Naive B cell (primary cell): Measurements from ENCODE around the gene MS4A6E. TPM values are rescaled to one million over a fixed set of nuclear protein-coding genes. Genes with fewer than 3 reads are reported as not detected.
"Not testable (repeated sequence)": the region's sequence is repeated elsewhere in the genome, so short reads cannot be mapped to it uniquely, and the experiment has no call there.

Source experiments
- ATAC-seq, 2 donors: fragments of 150-1000 bp; cut with Tn5 transposase; 2 replicates each; pipeline ENCODE4 v1.10.0; 2021; ENCODE audit warnings: low read depth in 2 of 2, mild to moderate bottlenecking in 2 of 2, moderate library complexity in 2 of 2
- DNase-seq: peaks from one replicate; pipeline ENCODE4 v3.0.0; 2022
- H3K27ac Mint-ChIP-seq, 6 donors: one replicate each; pipeline ENCODE4 v1.8.0; 2020 to 2022; ENCODE audit warnings: mild to moderate bottlenecking in 6 of 6, mixed read lengths in 6 of 6, moderate library complexity in 5 of 6, inconsistent platforms in 2 of 6
- H3K27me3 Mint-ChIP-seq, 3 donors: one replicate each; pipeline ENCODE4 v1.8.0; 2021 to 2022; ENCODE audit warnings: mixed read lengths in 3 of 3, mild to moderate bottlenecking in 1 of 3
- H3K36me3 Mint-ChIP-seq, 2 donors: one replicate each; pipeline ENCODE4 v1.8.0; 2020 to 2022; ENCODE audit warnings: mixed read lengths in 2 of 2, inconsistent platforms in 1 of 2, mild to moderate bottlenecking in 1 of 2
- H3K4me1 Mint-ChIP-seq, 3 donors: one replicate each; pipeline ENCODE4 v1.8.0; 2020 to 2022; ENCODE audit warnings: mixed read lengths in 3 of 3, inconsistent platforms in 1 of 3, mild to moderate bottlenecking in 1 of 3, moderate library complexity in 1 of 3
- H3K4me3 Mint-ChIP-seq, 8 donors: one replicate each; pipeline ENCODE4 v1.8.0; 2020 to 2022; ENCODE audit warnings: mild to moderate bottlenecking in 8 of 8, mixed read lengths in 8 of 8, moderate library complexity in 8 of 8, inconsistent platforms in 2 of 8
- H3K9me3 Mint-ChIP-seq, 7 donors: one replicate each; pipeline ENCODE4 v1.8.0; 2020 to 2022; ENCODE audit warnings: mixed read lengths in 7 of 7, mild to moderate bottlenecking in 5 of 7, inconsistent platforms in 2 of 7, moderate library complexity in 1 of 7
- polyA plus RNA-seq, 6 donors: library from polyadenylated mRNA; unstranded; fragments of 300-500 nt; fragmentation: Illumina TruSeq; gene quantifications; one replicate each; pipeline ENCODE4 v1.2.3, GENCODE V29; 2021; ENCODE audit warnings: low read depth in 6 of 6

MS4A6E gene
- polyA plus RNA-seq, result not detected

- peak within 1 kb of the TSS in 2 of 6 donors; percentile 1 to 44 for H3K27ac Mint-ChIP-seq
Measured at GRCh38 chr11:60326955-60327354, at the start of gene MS4A6E. MS4A6E (plus strand) TSS chr11:60327255; CDS start chr11:60334896, 7,641 bp downstream.

GRCh38 chr11:60280412-60280811, 46.6 kb upstream of the MS4A6E start, which contains the start of gene MS4A4A:
MS4A4A (plus strand) TSS chr11:60280666; CDS start chr11:60280676, 10 bp downstream.
- Mint-ChIP-seq H3K27ac (peak within 1 kb of the TSS; percentile 20 to 96 (median 80)), H3K4me1 (peaks cover 15 to 23% (median 19%) of the 10 kb centered on the region in 3 donors), H3K9me3 (no peaks in the 10 kb centered on the region), H3K27me3 (no peaks in the 10 kb centered on the region), H3K4me3 (peak within 1 kb of the TSS; percentile 4 to 74 (median 45)), H3K36me3 (no peaks in the 10 kb centered on the region)
- peak; percentile 71 for DNase-seq
- ATAC-seq, result peak; percentile 100

More at GRCh38 chr11:60326955-60327354, at the start of gene MS4A6E:
- no peak for ATAC-seq
- no peak within 1 kb of the TSS for H3K4me3 Mint-ChIP-seq
- DNase-seq, result no peak
- peaks cover 5 to 24% of the 10 kb centered on the region in 2 donors for H3K36me3 Mint-ChIP-seq
- H3K27me3 Mint-ChIP-seq, result no peaks in the 10 kb centered on the region
- H3K4me1 Mint-ChIP-seq, result no peaks in the 10 kb centered on the region
- peaks cover 3 to 46% (median 32%) of the 10 kb centered on the region in 7 donors for H3K9me3 Mint-ChIP-seq

DNA sequence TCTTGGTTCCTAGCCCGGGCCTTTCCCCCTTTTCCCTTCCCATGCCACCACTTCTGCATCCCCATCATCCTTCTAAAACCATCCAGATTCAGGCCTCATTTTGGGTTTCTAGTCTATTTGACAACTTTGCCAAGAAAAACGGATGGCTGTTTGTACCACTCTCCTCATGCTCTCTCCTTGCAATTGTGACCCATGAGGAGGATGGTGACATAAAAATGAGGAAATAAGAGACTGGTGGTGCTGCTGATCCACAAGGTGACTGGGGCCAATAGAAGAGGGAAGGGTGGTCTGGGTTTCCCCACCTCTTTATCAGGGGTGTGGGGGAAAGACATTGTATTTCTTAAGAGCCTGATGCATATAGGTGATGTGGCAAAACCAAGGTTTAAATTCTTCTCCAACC, 45.6 kb upstream of the MS4A6E start:
- H3K36me3 Mint-ChIP-seq, result no peaks in the 10 kb centered on the region
- no peaks in the 10 kb centered on the region for H3K9me3 Mint-ChIP-seq
- H3K27me3 Mint-ChIP-seq, result no peaks in the 10 kb centered on the region
- DNase-seq (no peak), ATAC-seq (no peak)
- H3K4me3 Mint-ChIP-seq, result peak overlapping the region in 1 of 8 donors; percentile 6
- peaks cover 15 to 23% (median 19%) of the 10 kb centered on the region in 3 donors for H3K4me1 Mint-ChIP-seq
- peak overlapping the region in 3 of 6 donors; percentile 44 to 57 (median 56) for H3K27ac Mint-ChIP-seq

- DNase-seq (no peak), ATAC-seq (no peak)
- H3K27me3 Mint-ChIP-seq, result no peaks in the 10 kb centered on the region
- peaks cover 15 to 23% (median 19%) of the 10 kb centered on the region in 3 donors for H3K4me1 Mint-ChIP-seq
- H3K27ac Mint-ChIP-seq, result peak overlapping the region in 3 of 6 donors; percentile 5 to 44 (median 7)
- H3K4me3 Mint-ChIP-seq, result no peak overlapping the region
- H3K36me3 Mint-ChIP-seq, result no peaks in the 10 kb centered on the region
- no peaks in the 10 kb centered on the region for H3K9me3 Mint-ChIP-seq
Measured at GRCh38 chr11:60282286-60282685, 44.8 kb upstream of the MS4A6E start.

DNA sequence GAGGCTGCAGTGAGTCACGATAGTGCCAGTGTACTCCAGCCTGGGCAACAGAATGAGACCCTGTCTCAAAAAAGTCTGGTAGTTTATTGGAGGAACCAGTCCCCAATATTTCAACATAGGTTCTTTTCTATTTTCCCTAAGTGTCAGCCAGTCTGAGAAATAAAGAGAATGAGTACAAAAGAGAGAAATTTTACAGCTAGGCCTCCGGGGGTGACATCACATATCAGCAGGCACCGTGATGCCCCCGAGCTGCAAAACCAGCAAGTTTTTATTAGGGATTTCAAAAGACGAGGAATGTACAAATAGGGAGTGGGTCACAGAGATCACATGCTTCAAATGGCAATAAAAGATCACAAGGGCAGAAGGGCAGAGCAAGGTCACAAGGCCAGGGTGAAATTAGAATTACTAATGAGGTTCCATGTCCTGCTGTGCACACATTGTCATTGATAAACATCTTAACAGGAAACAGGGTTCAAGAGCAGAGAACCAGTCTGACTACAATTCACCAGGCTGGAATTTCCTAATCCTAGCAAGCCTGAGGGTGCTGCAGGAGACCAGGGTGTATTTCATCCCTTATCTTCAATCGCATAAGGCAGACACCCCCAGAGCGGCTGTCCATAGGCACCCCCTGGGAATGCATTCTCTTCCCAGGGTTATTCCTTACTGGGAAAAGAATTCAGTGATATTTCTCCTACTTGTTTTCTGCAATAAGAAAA, 41.5 kb upstream of the MS4A6E start:
- H3K27me3 Mint-ChIP-seq, result not testable (repeated sequence)

DNA sequence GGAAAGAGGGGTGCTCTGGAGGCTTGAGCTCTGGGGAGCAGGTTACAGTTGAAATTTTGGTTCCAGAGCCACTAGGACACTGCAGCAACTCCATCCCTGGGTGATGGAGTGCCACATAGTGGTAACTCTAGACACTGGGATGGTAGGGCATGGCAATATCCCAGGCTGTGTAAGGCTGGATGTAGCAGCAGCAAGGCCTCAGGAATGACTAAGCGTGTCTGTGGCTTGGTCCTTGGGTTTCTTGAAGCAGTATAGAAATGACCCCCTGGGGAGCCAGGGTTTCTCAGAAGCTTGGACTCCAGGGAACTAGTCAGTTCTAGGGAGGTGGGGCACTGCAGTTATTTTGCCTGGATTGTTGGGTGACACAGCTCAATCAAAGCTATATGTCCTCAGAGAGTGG, 38.5 kb upstream of the MS4A6E start:
- Mint-ChIP-seq H3K9me3 (peaks cover 0 to 12% (median 2%) of the 10 kb centered on the region in 7 donors), H3K27me3 (no peaks in the 10 kb centered on the region), H3K27ac (peak overlapping the region in 2 of 6 donors; percentile 75 to 92), H3K4me3 (no peak overlapping the region), H3K36me3 (peaks cover 0 to 7% of the 10 kb centered on the region in 2 donors), H3K4me1 (no peaks in the 10 kb centered on the region)
- ATAC-seq (no peak), DNase-seq (no peak)

More for the DNA sequence above, 41.5 kb upstream of the MS4A6E start:
- not testable (repeated sequence) for ATAC-seq, H3K4me3 Mint-ChIP-seq, H3K36me3 Mint-ChIP-seq, DNase-seq
- peak overlapping the region in 2 of 6 donors; percentile 44 to 57 for H3K27ac Mint-ChIP-seq
- peaks cover 0 to 12% (median 2%) of the 10 kb centered on the region in 7 donors for H3K9me3 Mint-ChIP-seq
- H3K4me1 Mint-ChIP-seq, result peaks cover 13 to 17% (median 14%) of the 10 kb centered on the region in 3 donors

- Mint-ChIP-seq H3K27me3 (peaks cover 0 to 4% (median 0%) of the 10 kb centered on the region in 3 donors), H3K4me3 (no peak overlapping the region), H3K9me3 (peaks cover 0 to 12% (median 2%) of the 10 kb centered on the region in 7 donors), H3K36me3 (peaks cover 0 to 7% of the 10 kb centered on the region in 2 donors), H3K4me1 (no peaks in the 10 kb centered on the region), H3K27ac (no peak overlapping the region)
- ATAC-seq, result no peak
- DNase-seq, result no peak
Measured at GRCh38 chr11:60292145-60292544, 34.9 kb upstream of the MS4A6E start.

GRCh38 chr11:60301178-60301577, 25.9 kb upstream of the MS4A6E start:
- H3K9me3 Mint-ChIP-seq, result no peaks in the 10 kb centered on the region
- no peaks in the 10 kb centered on the region for H3K36me3 Mint-ChIP-seq
- H3K27me3 Mint-ChIP-seq, result peaks cover 0 to 4% (median 0%) of the 10 kb centered on the region in 3 donors
- H3K4me1 Mint-ChIP-seq, result no peaks in the 10 kb centered on the region
- H3K4me3 Mint-ChIP-seq, result no peak overlapping the region
- no peak for DNase-seq
- H3K27ac Mint-ChIP-seq, result no peak overlapping the region
- no peak for ATAC-seq

DNA sequence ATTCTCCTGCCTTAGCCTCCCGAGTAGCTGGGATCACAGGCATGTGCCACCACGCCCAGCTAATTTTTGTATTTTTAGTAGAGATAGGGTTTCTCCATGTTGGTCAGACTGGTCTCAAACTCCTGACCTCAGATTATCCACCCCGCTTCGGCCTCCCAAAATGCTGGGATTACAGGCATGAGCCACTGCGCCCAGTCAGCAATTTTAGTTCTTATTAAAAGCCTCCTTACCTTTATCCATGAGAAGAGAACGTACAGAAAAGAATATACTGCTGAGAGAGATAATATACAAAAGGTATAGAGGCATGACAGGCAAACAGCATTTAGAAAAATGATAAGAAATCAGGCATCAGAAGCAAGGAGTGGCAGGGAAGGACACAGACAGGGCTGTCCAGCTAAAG, 25.2 kb upstream of the MS4A6E start:
- not testable (repeated sequence) for H3K4me3 Mint-ChIP-seq, H3K36me3 Mint-ChIP-seq, DNase-seq, ATAC-seq, H3K27me3 Mint-ChIP-seq, H3K4me1 Mint-ChIP-seq, H3K9me3 Mint-ChIP-seq
- peak overlapping the region in 1 of 6 donors; percentile 46 for H3K27ac Mint-ChIP-seq

GRCh38 chr11:60303661-60304060, 23.4 kb upstream of the MS4A6E start:
- H3K4me3 Mint-ChIP-seq, result no peak overlapping the region
- H3K36me3 Mint-ChIP-seq, result no peaks in the 10 kb centered on the region
- ATAC-seq (no peak), DNase-seq (no peak)
- no peaks in the 10 kb centered on the region for H3K4me1 Mint-ChIP-seq
- H3K27ac Mint-ChIP-seq, result peak overlapping the region in 1 of 6 donors; percentile 43
- no peaks in the 10 kb centered on the region for H3K27me3 Mint-ChIP-seq
- H3K9me3 Mint-ChIP-seq, result no peaks in the 10 kb centered on the region

DNA sequence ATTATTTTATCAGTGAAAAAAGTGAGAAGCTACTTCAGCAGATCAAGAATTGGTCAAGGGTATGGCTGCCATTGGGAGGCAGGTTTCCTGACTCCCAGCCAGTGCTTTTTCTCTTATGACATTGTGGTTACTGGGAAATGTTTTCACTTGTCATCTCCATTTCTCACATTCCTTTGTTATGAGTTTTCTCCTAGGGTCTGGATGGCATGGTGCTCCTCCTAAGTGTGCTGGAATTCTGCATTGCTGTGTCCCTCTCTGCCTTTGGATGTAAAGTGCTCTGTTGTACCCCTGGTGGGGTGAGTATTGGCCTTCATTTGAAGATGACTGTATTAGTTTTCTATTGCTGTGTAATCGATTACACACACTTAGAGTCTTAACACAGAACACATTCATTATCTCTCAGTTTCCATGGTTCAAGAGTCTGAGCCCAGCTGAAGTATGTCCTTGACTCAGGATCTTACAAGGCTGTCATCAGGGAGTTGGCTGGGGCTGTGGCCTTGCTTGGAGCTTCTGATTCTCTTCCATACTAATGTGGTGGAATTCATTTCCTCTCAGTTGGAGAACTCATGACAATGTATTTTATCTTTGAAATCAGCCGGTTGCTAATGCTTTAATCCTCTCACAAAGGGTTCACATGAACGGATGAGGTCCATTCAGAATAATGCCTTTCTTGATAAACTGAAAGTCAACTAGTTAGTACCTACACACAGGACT, 21.0 kb upstream of the MS4A6E start:
- Mint-ChIP-seq H3K27ac (peak overlapping the region in 2 of 6 donors; percentile 45 to 53), H3K4me1 (peaks cover 7 to 17% (median 9%) of the 10 kb centered on the region in 3 donors), H3K27me3 (no peaks in the 10 kb centered on the region), H3K36me3 (no peaks in the 10 kb centered on the region), H3K4me3 (no peak overlapping the region), H3K9me3 (no peaks in the 10 kb centered on the region)
- DNase-seq (no peak), ATAC-seq (no peak)

DNA sequence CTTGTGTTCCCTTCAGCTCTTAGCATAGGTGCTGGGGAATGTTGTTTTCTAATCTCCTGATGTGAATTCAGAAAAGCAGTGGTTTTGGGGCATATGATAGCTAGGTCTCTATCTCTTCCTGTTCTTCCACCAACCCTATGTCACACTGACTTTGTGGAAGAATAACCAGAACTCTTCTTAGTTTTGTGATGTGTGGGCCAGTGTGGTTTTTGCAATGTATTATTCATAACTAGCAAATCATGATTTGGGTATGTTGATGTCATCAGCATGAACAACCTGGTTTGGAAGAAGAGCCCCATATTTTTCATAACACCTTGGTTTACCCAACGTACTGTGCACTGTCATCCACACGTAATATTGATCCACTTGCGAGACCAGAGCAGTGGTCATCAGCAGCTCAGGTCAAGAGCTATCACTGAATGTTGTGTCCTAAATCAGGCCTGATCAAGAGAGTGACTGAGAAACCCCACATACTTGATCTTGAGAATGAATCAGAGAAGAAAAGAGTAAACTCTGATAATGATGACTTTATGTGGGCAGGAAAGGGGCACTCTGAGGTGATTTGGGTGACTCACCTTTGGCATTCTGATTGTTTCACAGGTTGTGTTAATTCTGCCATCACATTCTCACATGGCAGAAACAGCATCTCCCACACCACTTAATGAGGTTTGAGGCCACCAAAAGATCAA, 19.4 kb upstream of the MS4A6E start:
- H3K27me3 Mint-ChIP-seq, result no peaks in the 10 kb centered on the region
- H3K36me3 Mint-ChIP-seq, result no peaks in the 10 kb centered on the region
- DNase-seq (no peak), ATAC-seq (no peak)
- H3K9me3 Mint-ChIP-seq, result no peaks in the 10 kb centered on the region
- peak overlapping the region in 2 of 6 donors; percentile 45 to 69 for H3K27ac Mint-ChIP-seq
- peaks cover 7 to 19% (median 9%) of the 10 kb centered on the region in 3 donors for H3K4me1 Mint-ChIP-seq
- H3K4me3 Mint-ChIP-seq, result no peak overlapping the region

- no peaks in the 10 kb centered on the region for H3K36me3 Mint-ChIP-seq
- DNase-seq (peak; percentile 78), ATAC-seq (peak; percentile 94 to 98)
- H3K27ac Mint-ChIP-seq, result peak overlapping the region; percentile 80 to 99 (median 92)
- H3K4me1 Mint-ChIP-seq, result peaks cover 7 to 19% (median 9%) of the 10 kb centered on the region in 3 donors
- no peaks in the 10 kb centered on the region for H3K9me3 Mint-ChIP-seq
- peaks cover 0 to 4% (median 0%) of the 10 kb centered on the region in 3 donors for H3K27me3 Mint-ChIP-seq
- H3K4me3 Mint-ChIP-seq, result peak overlapping the region in 2 of 8 donors; percentile 44 to 59
Measured at GRCh38 chr11:60310407-60310998, 16.6 kb upstream of the MS4A6E start.
